NCI-H1092 (cell line): Measurements from ENCODE around the gene HRAS.
"Not testable (repeated sequence)": the region's sequence is repeated elsewhere in the genome, so short reads cannot be mapped to it uniquely, and the experiment has no call there.

Experiments
- DNase-seq: peaks from one replicate; lab custom pipeline; 2025; lab: John Stamatoyannopoulos, UW

The HRAS gene

DNA sequence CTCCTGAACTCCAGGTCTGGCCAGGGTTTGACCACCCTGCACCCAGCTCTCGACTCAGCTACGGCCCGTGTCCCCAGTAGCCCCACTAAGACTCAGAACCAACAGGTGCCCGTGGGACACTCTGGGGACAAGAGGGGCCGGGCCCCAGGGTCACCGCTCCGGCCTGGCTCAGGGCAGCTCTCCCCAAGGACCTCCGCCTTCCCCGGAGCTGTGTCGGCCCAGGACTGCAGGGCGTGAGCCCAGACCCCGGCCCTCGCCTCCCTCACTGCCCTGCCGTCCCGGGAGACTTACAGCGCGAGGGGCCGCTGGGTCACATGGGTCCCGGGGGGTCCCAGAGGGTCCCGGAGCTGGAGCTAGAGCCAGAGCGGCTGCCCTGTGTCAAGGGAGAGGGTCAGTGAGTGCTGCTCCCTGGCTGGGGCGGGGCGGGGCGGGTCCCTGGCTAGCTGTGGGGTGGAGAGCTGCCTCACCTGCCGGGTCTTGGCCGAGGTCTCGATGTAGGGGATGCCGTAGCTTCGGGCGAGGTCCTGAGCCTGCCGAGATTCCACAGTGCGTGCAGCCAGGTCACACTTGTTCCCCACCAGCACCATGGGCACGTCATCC is 2.3 kb downstream of the HRAS start:
- DNase-seq: no peak

DNA sequence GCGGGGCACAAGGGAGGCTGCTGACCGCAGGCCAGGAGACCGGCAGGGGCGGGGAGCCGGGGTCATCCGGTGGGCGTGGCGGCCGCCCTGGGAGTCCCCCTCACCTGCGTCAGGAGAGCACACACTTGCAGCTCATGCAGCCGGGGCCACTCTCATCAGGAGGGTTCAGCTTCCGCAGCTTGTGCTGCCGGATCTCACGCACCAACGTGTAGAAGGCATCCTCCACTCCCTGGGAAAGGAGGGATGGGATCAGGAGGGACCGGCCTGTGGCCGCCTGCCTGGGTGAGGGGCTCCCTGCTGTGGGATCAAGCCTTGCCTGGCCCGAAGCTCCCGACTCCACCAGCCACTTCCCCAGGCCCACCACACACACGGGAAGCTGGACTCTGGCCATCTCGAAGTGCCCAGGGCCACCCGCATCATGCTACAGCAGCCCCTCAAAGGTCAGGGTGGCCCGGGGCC is 2.8 kb downstream of the HRAS start:
- no peak for DNase-seq

DNA sequence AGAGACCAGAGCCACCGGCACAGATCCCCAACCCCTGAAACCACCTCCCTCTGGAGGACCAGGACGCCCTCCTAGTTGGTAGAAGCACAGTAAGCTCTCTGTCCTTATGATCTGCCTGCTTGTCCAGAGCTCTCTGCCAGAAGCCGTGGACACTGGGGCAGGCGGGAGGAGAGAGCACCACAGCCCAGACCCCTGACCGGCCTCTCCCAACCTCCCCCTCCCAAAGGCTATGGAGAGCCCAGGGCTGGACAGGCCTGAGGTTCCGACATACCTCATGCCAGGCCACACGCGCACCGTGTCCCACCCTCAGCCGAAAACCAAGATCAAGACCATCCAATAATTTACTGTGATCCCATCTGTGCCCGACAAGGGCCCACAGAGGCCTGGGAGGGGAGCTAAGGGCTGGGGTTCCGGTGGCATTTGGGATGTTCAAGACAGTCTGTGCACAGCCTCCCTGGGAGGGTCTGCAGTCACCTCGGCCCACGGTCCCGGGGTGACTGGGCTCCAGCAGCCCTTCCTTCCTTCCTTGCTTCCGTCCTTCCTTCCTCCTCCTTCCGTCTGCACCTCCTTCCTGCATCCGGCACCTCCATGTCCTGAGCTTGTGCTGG is 3.4 kb downstream of the HRAS start:
- no peak for DNase-seq

DNA sequence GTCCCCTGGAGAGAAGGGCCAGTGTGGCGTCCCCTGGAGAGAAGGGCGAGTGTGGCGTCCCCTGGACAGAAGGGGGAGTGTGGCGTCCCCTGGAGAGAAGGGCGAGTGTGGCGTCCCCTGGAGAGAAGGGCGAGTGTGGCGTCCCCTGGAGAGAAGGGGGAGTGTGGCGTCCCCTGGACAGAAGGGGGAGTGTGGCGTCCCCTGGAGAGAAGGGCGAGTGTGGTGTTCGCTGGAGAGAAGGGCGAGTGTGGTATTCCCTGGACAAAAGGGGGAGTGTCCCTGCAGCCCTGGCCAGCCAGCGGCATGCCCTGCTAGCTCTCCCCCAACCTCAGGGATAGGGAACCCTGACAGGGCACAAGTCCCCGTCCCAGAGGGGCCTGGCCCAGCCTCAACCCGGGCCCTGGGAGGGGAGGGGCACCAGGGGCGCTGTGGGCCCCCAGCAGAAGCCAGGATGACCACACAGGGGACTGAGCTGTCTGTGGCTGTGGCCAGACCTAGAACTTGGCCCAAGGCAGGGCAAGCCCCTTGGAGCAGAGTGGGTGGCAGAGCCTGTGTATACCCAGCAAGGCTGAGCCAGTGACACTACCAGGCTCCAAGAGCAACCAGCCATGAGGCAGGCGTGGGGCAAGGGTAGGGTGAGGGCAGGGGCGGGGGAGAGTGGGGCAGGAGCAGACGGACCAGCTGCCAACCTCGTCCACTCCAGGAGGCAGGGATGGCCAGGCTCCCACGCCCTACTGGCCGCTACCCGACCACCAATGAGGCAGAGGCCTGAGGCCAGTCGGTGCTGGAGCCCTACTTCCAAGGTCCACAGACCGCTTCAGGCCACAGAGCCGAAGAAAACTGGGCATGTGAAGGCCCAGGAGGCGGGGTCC is 4.2 kb downstream of the HRAS start:
- no peak for DNase-seq

DNA sequence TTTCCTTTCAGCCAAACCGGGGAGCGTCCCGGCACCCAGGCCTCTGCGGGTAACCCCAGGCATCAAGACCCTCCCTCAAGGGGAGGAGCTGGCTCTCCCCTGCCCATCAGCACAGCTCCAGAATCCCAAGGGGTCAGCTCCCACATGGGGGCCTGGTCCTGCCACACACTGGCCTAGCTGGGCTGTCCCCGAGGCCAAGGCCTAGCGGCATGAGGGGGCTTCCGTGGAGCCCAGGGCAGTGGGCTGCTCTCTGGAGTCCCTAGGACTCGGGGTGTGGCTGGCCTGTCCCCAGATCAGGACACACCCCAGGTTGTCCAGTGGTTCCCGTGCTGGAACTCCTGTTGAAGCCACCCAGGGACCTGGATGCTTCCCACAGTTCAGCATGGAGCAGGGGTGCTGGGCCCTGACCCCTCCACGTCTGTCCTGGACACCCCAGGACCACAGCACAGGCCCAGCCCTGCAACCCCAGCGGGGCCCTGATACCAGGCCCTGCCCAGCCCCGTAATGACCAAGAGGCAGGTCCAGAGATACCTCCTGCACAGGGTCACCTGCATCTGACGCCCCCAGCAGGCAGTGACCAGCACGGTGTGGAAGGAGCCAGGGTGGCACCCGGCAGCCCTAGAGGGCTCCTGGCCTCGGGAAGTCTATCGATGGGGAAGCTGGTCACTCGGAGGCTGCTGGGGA is 5.5 kb downstream of the HRAS start:
- DNase-seq: no peak

DNA sequence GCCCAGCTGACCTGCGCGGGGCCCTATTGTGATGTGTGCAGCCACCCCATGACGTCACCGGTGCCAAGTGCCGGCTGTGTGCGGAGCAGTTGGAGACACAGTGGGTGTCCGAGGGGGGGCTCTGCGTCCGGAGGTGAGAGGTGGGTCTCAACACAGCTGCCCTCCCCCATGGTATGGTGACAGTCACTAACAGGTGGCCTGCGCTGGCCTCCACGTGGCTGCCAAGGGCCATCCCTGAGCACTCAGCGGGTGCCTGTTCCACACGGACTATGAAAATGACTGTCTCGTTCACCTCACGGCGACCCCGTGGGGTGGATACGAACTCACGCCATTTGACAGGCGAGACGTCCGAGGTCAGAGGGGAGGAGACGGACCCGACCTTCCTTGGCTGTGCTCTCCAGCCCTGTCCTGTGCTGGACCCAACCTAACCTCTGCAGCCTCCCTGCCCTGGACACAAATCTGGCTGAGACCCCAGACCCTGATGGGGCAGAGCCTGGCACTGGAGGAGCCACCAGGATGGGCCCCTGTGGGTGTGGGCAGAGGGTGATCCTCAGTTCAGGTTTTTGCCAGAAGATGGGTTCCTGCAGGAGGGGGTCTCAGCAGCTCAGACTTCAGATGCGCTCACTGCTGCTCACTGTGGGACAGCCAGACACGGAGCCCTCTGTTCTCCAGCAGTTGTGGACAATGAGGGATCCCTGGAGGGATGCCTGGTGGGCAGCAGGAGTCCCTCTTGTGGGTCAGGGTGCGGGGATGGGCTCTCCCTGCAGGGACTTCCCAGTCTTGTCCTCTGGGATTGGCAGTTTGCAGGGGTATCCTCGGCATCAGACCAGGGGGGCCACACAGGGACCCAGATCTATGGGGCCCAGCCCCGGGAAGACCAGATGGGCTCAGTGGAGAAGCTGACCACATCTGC is 6.3 kb downstream of the HRAS start:
- no peak for DNase-seq

DNA sequence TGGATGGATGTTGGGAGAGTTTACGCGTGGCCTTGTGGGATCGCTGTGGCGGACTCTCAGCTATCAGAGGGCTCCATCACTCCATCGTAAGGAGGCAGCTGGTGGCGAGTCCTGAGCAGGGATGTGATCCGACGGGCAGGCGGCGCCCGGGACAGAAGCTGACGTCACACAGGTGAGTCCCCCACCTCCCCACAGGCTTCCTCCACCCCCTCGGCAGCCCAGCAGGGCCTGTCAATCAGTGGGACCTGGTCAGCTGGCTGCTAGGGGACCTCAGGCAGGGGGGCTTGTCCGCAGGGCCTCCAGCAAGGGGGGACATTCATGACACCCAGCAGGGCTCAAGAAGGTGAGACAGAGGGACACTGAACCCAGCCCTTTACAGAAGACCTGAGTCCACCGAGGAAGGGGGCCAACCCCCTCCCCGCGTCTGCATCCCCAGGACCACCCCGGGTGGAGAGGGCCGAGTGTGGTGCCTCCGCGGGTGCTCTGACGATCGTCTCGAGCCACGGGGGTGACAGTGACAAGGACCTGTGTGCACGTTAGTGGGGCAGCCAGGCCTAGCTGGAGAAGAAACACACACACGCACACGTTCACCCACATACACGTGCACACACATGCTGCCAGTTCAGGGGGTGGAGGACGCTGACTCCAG is 7.1 kb downstream of the HRAS start:
- no peak for DNase-seq

DNA sequence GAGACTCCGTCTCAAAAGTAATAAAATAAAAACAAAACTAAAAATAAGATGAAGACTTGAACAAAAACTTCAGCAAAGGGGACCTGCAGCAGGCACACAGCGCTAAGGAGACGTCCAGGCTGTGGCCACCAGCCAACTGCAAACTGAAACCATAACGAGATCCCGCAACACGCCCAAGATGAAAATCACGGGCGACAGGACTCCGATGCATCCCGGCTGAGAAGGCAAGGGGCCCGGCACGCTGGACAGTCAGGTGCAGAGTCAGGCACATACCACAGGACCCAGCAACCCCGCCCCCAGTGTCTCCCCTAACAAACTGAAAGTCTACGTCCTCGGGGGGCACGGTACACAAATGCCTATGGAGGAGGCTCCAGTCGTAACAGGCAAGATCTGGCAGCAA is 9.2 kb downstream of the HRAS start:
- no peak for DNase-seq

DNA sequence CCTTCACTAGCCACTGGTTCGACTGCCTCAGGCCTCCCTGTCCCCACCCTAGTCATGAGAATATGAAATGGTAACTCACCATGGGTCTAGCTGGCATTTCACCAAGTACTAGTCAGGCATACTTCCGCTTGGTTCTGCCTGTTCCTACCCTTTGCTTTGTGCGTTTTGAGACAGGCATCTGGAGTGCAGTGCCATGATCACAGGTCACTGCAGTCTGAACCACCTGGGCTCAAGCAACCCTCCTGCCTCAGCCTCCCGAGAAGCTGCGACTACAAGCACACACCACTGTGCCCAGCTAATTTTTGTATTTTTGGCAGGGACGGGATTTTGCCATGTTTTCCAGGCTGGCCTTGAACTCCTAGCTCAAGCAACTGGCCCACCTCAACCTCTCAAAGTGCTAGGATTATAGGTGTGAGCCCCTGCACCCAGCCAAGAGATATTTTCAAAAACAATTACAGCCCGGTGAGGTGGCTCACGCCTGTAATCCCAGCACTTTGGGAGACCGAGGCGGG is 14.1 kb downstream of the HRAS start:
- DNase-seq: no peak

DNA sequence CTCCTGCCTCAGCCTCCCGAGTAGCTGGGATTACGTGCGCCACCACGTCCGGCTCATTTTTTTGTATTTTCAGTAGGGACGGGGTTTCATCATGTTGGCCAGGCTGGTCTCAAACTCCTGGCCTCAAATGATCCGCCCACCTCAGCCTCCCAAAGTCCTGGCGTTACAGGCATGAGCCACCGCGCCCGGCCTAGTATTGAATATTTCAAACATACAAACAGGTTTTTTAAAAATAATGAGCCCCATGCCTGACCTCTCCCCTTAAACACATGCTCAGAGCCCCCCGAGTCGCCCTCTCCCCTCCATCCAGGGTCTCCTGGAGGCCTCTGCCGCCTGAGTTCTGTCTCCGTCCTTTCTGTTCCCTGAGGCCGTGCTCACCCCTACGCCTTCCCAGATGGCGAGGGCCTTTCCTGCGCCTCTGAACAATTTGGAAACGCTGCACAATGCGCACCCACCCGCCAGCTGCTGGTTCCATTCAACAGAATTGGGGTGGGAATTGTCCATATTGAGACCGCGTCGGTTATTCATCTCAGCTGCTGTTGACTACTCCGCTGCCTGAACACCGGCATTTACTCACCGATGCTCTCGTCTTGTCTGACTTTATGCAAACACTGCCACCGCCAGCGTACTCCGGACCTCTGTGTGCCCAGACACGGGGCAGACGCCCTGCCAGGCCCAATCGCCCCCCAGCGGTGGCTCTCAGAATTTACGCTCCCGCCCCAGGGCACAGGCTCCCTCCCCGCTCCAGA is 14.8 kb downstream of the HRAS start:
- DNase-seq: no peak

DNA sequence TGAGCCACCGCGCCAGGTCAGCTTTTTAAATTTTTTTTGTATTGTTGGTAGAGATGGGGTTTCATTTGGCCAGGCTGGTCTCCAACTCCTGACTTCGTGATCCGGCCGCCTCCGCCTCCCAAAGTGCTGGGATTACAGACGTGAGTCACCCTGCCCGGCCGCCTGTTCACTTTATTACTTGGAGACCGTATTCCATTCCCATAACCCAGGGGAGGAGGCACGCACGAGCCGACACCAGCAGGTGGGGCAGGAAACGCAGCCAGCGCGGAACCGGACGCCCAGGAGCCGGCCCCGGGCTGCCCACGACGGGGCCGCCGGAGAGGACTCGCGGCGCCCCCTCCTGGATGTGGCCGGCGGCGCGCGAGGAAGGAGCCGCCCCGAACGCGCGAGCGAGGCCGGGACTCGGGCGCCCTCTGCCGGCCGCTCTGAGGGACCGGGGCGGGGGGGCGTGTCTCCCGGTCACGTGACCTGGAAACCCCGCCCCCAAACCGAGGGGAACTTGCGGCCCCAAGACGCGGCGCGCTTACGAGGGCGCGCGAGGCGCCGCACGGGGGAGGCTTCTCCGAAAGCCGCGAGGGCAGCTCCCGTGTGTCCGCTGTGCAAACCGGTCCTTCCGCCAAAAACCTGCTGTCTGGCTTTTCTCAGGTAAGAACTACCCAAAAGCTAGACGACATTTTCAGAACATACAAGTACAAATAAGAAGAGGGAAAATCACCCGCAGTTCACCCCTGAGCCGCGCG is 16.7 kb downstream of the HRAS start:
- no peak for DNase-seq

DNA sequence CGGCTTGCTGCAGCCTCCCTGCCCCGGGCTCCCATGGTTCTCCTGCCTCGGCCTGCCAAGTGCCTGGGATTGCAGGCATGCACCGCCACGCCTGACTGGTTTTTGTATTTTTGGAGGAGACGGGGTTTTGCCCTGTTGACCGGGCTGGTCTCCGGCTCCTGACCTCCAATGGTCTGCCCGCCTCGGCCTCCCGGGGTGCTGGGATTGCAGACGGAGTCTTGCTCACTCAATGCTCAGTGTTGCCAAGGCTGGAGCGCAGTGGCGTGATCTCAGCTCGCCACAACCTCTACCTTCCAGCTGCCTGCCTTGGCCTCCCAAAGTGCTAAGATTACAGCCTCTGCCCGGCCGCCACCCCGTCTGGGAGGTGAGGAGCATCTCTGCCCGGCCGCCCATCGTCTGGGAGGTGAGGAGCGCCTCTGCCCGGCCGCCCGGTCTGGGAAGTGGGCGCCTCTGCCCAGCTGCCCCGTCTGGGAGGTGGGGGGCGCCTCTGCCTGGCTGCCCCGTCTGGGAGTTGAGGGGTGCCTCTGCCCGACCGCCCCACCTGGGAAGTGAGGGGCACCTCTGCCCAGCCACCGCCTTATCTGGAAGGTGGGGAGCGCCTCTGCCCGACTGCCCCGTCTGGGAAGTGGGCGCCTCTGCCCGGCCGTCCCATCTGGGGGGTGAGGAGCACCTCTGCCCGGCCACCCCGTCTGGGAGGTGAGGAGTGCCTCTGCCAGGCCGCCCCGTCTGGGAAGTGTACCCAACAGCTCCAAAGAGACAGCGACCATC is 18.3 kb downstream of the HRAS start:
- DNase-seq: not testable (repeated sequence)

DNA sequence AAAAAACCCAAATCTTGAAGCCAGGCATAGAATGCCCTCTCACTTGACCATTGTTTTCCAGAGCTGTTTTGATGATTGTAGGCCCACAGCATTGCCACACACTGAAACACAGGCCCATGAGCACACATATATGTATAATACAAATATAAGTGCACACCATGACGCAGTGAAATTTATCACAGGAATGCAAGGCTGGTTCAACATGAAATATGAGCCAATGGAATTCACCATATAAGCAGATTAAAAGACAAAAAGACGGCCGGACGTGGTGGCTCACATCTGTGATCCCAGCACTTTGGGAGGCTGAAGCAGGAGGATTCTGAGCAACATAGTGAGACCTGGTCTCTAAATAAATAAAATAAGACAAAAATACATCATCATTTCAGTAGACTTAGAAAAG is 19.0 kb downstream of the HRAS start:
- no peak for DNase-seq

DNA sequence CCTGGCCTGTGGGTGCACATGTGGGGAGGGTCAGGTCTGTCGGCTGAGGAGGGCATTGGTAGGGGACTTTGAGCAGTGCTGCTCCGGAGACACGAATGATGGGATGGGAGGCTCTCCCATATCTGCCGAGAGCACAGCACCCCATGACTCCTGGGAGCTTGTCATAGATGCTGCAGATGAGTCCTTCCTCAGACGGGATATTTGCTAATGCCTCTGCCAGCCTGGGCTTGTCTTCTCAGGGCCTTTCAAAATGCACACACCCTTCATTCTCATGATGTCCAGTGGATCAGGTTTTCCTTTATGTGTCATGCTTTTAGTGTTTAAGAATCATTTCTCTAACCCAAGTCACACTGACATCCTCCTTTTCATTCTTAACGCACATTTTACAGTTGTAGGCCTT is 20.2 kb downstream of the HRAS start:
- no peak for DNase-seq

DNA sequence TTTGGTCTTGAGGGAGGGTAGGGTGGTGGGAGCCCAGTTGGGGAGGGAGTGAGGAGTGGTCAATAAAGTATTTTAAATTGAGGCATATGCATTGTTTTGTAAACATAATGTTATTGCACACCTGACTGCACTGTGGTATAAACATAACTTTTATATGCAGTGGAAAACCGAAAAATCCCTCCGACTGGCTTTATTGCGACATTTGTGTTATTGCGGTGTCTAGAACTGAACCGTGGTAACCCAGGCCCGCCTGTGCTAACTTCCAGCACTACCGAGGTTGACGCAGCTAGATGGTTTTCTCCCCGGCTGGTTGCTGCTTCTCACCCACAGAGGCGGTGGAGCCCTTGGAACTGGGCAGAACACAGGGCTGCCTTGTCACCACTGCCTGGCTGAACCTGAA is 20.8 kb downstream of the HRAS start:
- DNase-seq: no peak

DNA sequence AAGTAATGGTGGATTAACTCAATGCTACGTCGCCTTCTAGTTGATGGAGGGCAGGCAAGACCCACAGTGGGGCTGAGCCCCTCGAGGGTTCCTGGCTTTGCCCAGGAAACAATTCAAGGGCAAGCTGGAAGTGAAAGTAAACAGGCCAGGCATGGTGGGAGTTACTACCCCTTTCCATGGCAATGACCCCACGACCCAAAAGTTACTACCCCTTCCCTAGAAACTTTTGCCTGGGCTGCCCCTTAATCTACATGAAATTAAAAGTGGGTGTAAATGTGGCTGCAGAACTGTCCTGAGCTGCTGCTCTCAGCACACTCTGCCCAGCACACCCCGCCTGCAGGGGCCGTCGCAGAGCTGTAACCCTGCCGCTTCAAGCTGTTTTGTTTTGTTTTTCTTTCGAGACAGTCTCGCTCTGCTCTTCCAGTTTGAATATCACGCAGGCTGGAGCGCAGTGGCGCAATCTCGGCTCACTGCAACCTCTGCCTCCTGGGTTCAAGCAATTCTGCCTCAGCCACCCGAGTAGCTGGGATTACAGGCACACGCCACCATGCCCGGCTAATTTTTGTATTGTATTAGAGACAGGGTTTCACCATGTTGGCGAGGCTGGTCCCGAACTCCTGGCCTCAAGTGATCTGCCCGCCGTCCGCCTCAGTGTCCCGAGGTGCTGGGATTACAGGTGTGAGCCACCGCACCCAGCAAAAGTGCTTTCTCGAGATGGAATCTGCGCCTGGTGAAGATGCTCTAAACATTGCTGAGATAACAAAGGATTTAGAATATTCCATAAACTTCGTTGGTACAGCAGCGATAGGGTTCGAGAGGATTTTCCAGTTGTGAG is 22.4 kb downstream of the HRAS start:
- no peak for DNase-seq

DNA sequence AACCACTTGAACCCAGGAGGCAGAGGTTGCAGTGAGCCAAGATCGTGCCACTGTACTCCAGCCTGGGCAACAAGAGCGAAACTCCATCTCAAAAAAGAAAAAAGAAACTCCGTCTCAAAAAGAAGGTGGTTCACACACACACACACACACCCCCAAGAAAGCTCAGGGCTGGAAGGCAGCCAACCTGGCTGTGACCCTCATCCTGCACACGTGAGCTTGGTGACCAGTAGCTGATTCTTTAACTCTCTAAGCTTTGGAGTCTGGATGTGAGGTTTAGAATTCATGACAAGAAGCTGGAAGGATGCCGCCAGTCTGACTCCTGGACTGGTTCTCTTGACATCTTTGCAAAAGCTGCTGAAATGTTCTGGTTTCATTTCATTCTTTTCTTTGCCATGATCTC is 26.4 kb downstream of the HRAS start:
- no peak for DNase-seq
